Liver (tissue), 3 donors: ENCODE results near the gene GOLT1B.

Experiments
- GABPA ChIP-seq, 2 donors: IDR thresholded peaks in 1 of 2; conservative IDR thresholded peaks in 1 of 2; 2 replicates each; pipeline ENCODE4 v1.6.1; 2016; ENCODE audit warnings: antibody characterized with exemption in 2 of 2, mild to moderate bottlenecking in 1 of 2, moderate library complexity in 1 of 2
- HNF4A ChIP-seq, 2 donors: conservative IDR thresholded peaks; 2 replicates each; pipeline ENCODE4 v1.6.1; 2016; ENCODE audit warnings: antibody characterized with exemption in 2 of 2, mild to moderate bottlenecking in 2 of 2
- JUND ChIP-seq, 2 donors: IDR thresholded peaks; 2 replicates each; pipeline ENCODE4 v1.6.1; 2016; ENCODE audit warnings: antibody characterized with exemption in 2 of 2
- RAD21 ChIP-seq, 2 donors: IDR thresholded peaks; 2 replicates each; pipeline ENCODE4 v1.6.1; 2016; ENCODE audit warnings: antibody characterized with exemption in 2 of 2, mild to moderate bottlenecking in 2 of 2
- SP1 ChIP-seq: IDR thresholded peaks from 2 replicates; pipeline ENCODE4 v1.6.1; 2018; ENCODE audit warnings: antibody characterized with exemption, mild to moderate bottlenecking
- TAF1 ChIP-seq: conservative IDR thresholded peaks from 2 replicates; pipeline ENCODE4 v1.6.1; 2016; ENCODE audit warnings: antibody characterized with exemption, mild to moderate bottlenecking
- YY1 ChIP-seq: IDR thresholded peaks from 2 replicates; pipeline ENCODE4 v1.6.1; 2016; ENCODE audit warnings: antibody characterized with exemption, mild to moderate bottlenecking
- TF ChIP-seq, protein P1 (sequence below): IDR thresholded peaks from 2 replicates; pipeline ENCODE4 v1.6.1; 2016; ENCODE audit warnings: antibody characterized with exemption
- TF ChIP-seq, protein P2 (sequence below): fragments of 150-350 bp; IDR thresholded peaks from 2 replicates; pipeline ENCODE4 v1.5.1; 2017; ENCODE audit warnings: improper control_type of control experiment, low read depth, low read length; ENCODE audit not compliant: missing input control
- donor health status: healthy.
- donor health status: healthy.

DNA sequence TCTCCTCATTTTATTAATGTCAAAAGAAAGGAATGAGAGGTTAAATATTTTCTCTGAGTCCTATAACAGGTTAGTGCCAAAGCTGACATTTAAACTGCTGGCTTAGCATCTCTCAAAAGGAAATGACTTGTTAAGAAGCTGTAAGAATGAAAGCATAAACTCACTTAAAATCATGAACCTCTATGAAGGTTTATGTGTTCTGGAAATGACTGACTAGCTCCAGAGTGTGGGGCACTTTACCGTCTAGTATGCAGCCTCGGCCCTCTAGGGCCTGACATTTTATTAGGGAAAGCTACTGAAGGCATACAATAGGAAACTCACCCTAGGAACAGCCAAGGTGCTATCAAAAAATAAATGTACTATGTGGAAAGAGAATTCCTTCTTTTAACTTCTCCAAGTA is 59.6 kb downstream of the GOLT1B start:
- TF ChIP-seq RAD21 (IDR thresholded peaks at IDR 0.05): peak in 1 of 2 donors; percentile 41
- no peak for TF ChIP-seq GABPA (IDR thresholded peaks at IDR 0.05 in 1 of 2, conservative IDR thresholded peaks at IDR 0.05 in 1 of 2)
- TF ChIP-seq, protein P1, sequence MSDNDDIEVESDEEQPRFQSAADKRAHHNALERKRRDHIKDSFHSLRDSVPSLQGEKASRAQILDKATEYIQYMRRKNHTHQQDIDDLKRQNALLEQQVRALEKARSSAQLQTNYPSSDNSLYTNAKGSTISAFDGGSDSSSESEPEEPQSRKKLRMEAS: no peak
- TF ChIP-seq, protein P2, sequence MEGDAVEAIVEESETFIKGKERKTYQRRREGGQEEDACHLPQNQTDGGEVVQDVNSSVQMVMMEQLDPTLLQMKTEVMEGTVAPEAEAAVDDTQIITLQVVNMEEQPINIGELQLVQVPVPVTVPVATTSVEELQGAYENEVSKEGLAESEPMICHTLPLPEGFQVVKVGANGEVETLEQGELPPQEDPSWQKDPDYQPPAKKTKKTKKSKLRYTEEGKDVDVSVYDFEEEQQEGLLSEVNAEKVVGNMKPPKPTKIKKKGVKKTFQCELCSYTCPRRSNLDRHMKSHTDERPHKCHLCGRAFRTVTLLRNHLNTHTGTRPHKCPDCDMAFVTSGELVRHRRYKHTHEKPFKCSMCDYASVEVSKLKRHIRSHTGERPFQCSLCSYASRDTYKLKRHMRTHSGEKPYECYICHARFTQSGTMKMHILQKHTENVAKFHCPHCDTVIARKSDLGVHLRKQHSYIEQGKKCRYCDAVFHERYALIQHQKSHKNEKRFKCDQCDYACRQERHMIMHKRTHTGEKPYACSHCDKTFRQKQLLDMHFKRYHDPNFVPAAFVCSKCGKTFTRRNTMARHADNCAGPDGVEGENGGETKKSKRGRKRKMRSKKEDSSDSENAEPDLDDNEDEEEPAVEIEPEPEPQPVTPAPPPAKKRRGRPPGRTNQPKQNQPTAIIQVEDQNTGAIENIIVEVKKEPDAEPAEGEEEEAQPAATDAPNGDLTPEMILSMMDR: no peak
- TF ChIP-seq YY1: no peak
- no peak for TF ChIP-seq HNF4A (conservative IDR thresholded peaks at IDR 0.05)
- TF ChIP-seq TAF1: no peak
- no peak for TF ChIP-seq SP1
- no peak for TF ChIP-seq JUND (IDR thresholded peaks at IDR 0.05)
